SK-N-SH (cell line): ENCODE data around the gene HYAL1.

Experiments used
- CHD2 ChIP-seq: fragments of 150-350 bp; IDR thresholded peaks from 2 replicates; pipeline ENCODE4 v1.6.1; 2018; ENCODE audit warnings: low read length; ENCODE audit not compliant: partially characterized antibody
- TEAD4 ChIP-seq: IDR thresholded peaks from 2 replicates; pipeline ENCODE4 v1.4.0; 2012; ENCODE audit warnings: mild to moderate bottlenecking, borderline replicate concordance; ENCODE audit not compliant: insufficient read depth
- TF ChIP-seq, protein P1 (sequence below): fragments of 200-600 bp; sonication (generic); IDR thresholded peaks from 2 replicates; pipeline ENCODE4 v1.6.1; 2017; ENCODE audit warnings: antibody characterized with exemption, mild to moderate bottlenecking, moderate library complexity

DNA sequence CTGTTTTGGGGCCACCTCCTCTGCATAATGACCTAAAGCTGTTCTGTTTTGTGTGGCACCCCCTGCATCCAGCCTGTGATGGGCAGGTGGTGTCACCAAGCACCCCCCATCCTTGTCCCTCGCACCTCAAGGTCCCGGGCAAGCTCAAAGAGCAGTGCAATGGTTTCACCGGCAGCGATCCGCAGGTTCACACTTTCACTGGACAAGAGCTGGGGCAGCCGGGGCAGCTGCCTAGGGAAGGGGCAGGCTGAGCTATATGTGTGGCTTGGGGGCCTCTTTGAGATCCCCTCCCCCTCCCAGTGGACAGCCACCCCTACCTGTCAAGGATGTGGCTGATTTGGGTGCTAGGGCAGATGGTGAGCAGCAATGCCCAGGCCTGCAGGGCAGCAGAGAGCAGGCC is 14.2 kb downstream of the HYAL1 start:
- TF ChIP-seq CHD2 = no peak
- TF ChIP-seq, protein P1, sequence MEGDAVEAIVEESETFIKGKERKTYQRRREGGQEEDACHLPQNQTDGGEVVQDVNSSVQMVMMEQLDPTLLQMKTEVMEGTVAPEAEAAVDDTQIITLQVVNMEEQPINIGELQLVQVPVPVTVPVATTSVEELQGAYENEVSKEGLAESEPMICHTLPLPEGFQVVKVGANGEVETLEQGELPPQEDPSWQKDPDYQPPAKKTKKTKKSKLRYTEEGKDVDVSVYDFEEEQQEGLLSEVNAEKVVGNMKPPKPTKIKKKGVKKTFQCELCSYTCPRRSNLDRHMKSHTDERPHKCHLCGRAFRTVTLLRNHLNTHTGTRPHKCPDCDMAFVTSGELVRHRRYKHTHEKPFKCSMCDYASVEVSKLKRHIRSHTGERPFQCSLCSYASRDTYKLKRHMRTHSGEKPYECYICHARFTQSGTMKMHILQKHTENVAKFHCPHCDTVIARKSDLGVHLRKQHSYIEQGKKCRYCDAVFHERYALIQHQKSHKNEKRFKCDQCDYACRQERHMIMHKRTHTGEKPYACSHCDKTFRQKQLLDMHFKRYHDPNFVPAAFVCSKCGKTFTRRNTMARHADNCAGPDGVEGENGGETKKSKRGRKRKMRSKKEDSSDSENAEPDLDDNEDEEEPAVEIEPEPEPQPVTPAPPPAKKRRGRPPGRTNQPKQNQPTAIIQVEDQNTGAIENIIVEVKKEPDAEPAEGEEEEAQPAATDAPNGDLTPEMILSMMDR = no peak
- no peak for TF ChIP-seq TEAD4
